ENCODE results near the gene UHRF2. TPM values are rescaled to one million over a fixed set of nuclear protein-coding genes. Genes with fewer than 3 reads are reported as not detected.
A peak's percentile ranks its signal among the peaks of the same experiment; 100 is the strongest.

The UHRF2 gene
- total and polyA plus RNA-seq, 9 of the 15 experiments (the other 6 are each of a cell fraction or from before 2014, with no cell fraction given) = 5.6 to 39.0 (median 20.1) TPM

GRCh38 chr9:6412487-6413364, at the start of gene UHRF2 (continued):
- peak; percentile 73 for TF ChIP-seq CREB3L1 (IDR thresholded peaks at IDR 0.05; ENCODE audit: borderline replicate concordance, low read depth)
- TF ChIP-seq NRF1 (conservative IDR thresholded peaks at IDR 0.05 in 1 of 2, IDR thresholded peaks at IDR 0.05 in 1 of 2) = peak; percentile 74 to 80
- peak; percentile 76; the same call in 1 of the 2 replicates for TF ChIP-seq MAFF (IDR thresholded peaks at IDR 0.05; ENCODE audit: low read length)
- peak; percentile 72; the same call in 1 of the 2 replicates for TF ChIP-seq MYC (IDR thresholded peaks at IDR 0.05; ENCODE audit: low read depth, low read length)
- TF ChIP-seq MYC (CRISPR knock-in tag; IDR thresholded peaks at IDR 0.05; ENCODE audit: borderline replicate concordance, low read depth) = no peak
- TF ChIP-seq ZHX1 (conservative IDR thresholded peaks at IDR 0.05; ENCODE audit: low read length) = 0 out of 2 replicates have a peak, but pooled peaks have one; percentile 84
- TF ChIP-seq GABPB1 (CRISPR knock-in tag; IDR thresholded peaks at IDR 0.05) = no peak
- TF ChIP-seq PBX2 (CRISPR knock-in tag; IDR thresholded peaks at IDR 0.05; ENCODE audit: low read depth) = no peak
- TF ChIP-seq PBX2 (tag; conservative IDR thresholded peaks at IDR 0.05; ENCODE audit: low read depth) = no peak
- TF ChIP-seq ZBTB1 (CRISPR knock-in tag; IDR thresholded peaks at IDR 0.05; ENCODE audit: borderline replicate concordance, low read depth) = no peak
- TF ChIP-seq TAF9B (IDR thresholded peaks at IDR 0.05; ENCODE audit: partially characterized antibody) = peak; percentile 29
- TF ChIP-seq CCNT2 (IDR thresholded peaks at IDR 0.05; ENCODE audit: borderline replicate concordance, extremely low read depth, insufficient read length, low read depth, low read length) = no peak
- TF ChIP-seq ZNF140 (CRISPR knock-in tag; IDR thresholded peaks at IDR 0.05) = no peak
- peak; percentile 41; the same call in 1 of the 2 replicates for TF ChIP-seq USF1 (CRISPR knock-in tag; IDR thresholded peaks at IDR 0.05)
- TF ChIP-seq CREB1 (IDR thresholded peaks at IDR 0.05) = peak; percentile 32; the same call in 1 of the 2 replicates
- TF ChIP-seq CREB1 (CRISPR knock-in tag; IDR thresholded peaks at IDR 0.05) = no peak
- peak; percentile 89 for TF ChIP-seq SPI1 (IDR thresholded peaks at IDR 0.05; ENCODE audit: borderline replicate concordance, low read depth, low read length)
- peak; percentile 80 for TF ChIP-seq RBM25 (IDR thresholded peaks at IDR 0.05; ENCODE audit: low read depth, low read length, severe bottlenecking)
- 0 out of 2 replicates have a peak, but pooled peaks have one; percentile 17 for TF ChIP-seq NCOR1 (IDR thresholded peaks at IDR 0.05)
